ENCODE results near the gene TSSK6. TPM values are rescaled to one million over a fixed set of nuclear protein-coding genes. Genes with fewer than 3 reads are reported as not detected.

Gene TSSK6
- polyA plus RNA-seq, 12 donors: 0.28 to 0.74 (median 0.59) TPM; not detected in 2

- DNase-seq: peak; percentile 82
Measured at GRCh38 chr19:19531951-19532805, 16.8 kb upstream of the TSSK6 start.

- no peak for DNase-seq
Measured at GRCh38 chr19:19530889-19531288, 15.5 kb upstream of the TSSK6 start.

GRCh38 chr19:19530423-19530804, 15.1 kb upstream of the TSSK6 start:
- DNase-seq: no peak

GRCh38 chr19:19529783-19530422, 14.6 kb upstream of the TSSK6 start:
- no peak for DNase-seq

GRCh38 chr19:19528721-19529490, 13.6 kb upstream of the TSSK6 start, which contains the start of gene YJEFN3:
YJEFN3 (plus strand) TSS chr19:19528911; CDS start chr19:19528933, 22 bp downstream.
- no peak for DNase-seq

GRCh38 chr19:19527674-19528625, 12.6 kb upstream of the TSSK6 start:
- DNase-seq: no peak

- DNase-seq: no peak
Measured at GRCh38 chr19:19527371-19527656, 12.0 kb upstream of the TSSK6 start.

- DNase-seq: no peak
Measured at GRCh38 chr19:19526581-19527370, 11.4 kb upstream of the TSSK6 start.

GRCh38 chr19:19525611-19526380, 10.4 kb upstream of the TSSK6 start:
- no peak for DNase-seq

GRCh38 chr19:19524053-19524452, 8.7 kb upstream of the TSSK6 start:
- no peak for DNase-seq

- no peak for DNase-seq
Measured at GRCh38 chr19:19523177-19523576, 7.8 kb upstream of the TSSK6 start.

- DNase-seq: no peak
Measured at GRCh38 chr19:19520989-19521388, 5.6 kb upstream of the TSSK6 start.

GRCh38 chr19:19517235-19517619, 1.9 kb upstream of the TSSK6 start:
- DNase-seq: no peak

GRCh38 chr19:19515642-19516519, 533 bp upstream of the TSSK6 start, which contains the start of gene NDUFA13:
NDUFA13 (plus strand) TSS chr19:19516225; CDS start chr19:19516239, 14 bp downstream.
- peak; percentile 97 for DNase-seq

- peak; percentile 84 for DNase-seq
Measured at GRCh38 chr19:19514215-19514657, 1.1 kb downstream of the TSSK6 start.

- no peak for DNase-seq
Measured at GRCh38 chr19:19513682-19514081, 1.7 kb downstream of the TSSK6 start.

GRCh38 chr19:19510432-19510831, 4.9 kb downstream of the TSSK6 start:
- DNase-seq: no peak

- no peak for DNase-seq
Measured at GRCh38 chr19:19508217-19508616, 7.1 kb downstream of the TSSK6 start.

GRCh38 chr19:19507354-19507753, 8.0 kb downstream of the TSSK6 start:
- DNase-seq: no peak

Measured in muscle of arm (tissue), 12 donors.